DOHH2 (cell line): ENCODE results near the gene CHIC1.
"Not testable (repeated sequence)": the region's sequence is repeated elsewhere in the genome, so short reads cannot be mapped to it uniquely, and the experiment has no call there.

Source experiments
- EZH2phosphoT487 ChIP-seq: fragments of 200-600 bp; sonication (generic); IDR thresholded peaks from 2 replicates; pipeline ENCODE4 v1.6.1; 2017; ENCODE audit warnings: borderline replicate concordance, mild to moderate bottlenecking, antibody characterized with exemption, low read length, moderate library complexity, mixed read lengths
- TF ChIP-seq, protein P1 (sequence below): fragments of 200-600 bp; sonication (generic); IDR thresholded peaks from one replicate; pipeline ENCODE4 v1.5.1; 2014; ENCODE audit warnings: antibody characterized with exemption, mild to moderate bottlenecking, low read depth, low read length; ENCODE audit not compliant: poor library complexity, severe bottlenecking

DNA sequence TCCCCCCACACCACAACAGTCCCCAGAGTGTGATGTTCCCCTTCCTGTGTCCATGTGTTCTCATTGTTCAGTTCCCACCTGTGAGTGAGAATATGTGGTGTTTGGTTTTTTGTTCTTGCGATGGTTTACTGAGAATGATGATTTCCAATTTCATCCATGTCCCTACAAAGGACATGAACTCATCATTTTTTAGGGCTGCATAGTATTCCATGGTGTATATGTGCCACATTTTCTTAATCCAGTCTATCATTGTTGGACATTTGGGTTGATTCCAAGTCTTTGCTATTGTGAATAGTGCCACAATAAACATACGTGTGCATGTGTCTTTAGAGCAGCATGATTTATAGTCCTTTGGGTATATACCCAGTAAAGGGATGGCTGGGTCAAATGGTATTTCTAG, 78.7 kb downstream of the CHIC1 start:
- TF ChIP-seq, protein P1, sequence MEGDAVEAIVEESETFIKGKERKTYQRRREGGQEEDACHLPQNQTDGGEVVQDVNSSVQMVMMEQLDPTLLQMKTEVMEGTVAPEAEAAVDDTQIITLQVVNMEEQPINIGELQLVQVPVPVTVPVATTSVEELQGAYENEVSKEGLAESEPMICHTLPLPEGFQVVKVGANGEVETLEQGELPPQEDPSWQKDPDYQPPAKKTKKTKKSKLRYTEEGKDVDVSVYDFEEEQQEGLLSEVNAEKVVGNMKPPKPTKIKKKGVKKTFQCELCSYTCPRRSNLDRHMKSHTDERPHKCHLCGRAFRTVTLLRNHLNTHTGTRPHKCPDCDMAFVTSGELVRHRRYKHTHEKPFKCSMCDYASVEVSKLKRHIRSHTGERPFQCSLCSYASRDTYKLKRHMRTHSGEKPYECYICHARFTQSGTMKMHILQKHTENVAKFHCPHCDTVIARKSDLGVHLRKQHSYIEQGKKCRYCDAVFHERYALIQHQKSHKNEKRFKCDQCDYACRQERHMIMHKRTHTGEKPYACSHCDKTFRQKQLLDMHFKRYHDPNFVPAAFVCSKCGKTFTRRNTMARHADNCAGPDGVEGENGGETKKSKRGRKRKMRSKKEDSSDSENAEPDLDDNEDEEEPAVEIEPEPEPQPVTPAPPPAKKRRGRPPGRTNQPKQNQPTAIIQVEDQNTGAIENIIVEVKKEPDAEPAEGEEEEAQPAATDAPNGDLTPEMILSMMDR, result not testable (repeated sequence)
- not testable (repeated sequence) for TF ChIP-seq EZH2phosphoT487
